Activated gamma-delta T cell treated with anti-CD3 and anti-CD28 coated beads, Interleukin-2, amount 50 U/mL, for 16 hours (primary cell): ENCODE data around the gene KLHDC8A.

Experiments
- DNase-seq: peaks from one replicate; pipeline ENCODE4 v3.0.0-alpha.2; 2020; ENCODE audit warnings: low read depth

Gene KLHDC8A

GRCh38 chr1:205344066-205344928, 12.4 kb downstream of the KLHDC8A start:
- peak; percentile 19 for DNase-seq

DNA sequence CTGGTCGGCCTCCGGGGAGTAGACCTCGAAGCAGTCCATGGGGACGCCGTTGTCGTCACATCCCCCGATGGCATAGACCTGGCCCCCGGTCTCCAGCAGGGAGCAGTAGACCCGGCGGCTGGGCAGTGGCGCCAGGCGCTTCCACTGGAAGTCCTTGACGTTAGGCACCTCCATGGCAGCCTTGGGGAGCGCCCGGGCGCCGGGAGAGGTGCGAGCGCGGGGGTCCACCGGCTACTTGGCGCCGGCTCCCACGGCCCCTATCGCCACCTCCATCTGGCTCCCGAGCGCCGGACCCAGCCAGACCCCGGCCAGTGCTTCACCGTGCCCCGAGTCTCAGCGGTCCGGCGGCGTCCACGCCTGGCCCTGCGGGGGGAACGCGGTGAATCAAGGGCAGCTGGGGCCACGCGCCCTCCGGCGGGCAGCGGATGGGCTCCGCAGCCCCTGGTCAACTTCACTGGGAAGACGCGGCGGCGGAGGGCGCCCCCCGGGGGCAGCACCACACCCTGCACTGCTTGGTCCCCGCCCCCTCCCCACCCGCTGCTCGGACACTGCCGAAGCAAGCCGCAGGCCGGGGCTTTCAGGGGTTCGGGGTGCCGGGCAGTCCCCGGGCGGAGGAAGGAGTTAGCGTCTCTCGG, 13.2 kb downstream of the KLHDC8A start:
- no peak for DNase-seq

- DNase-seq, result no peak
Measured at GRCh38 chr1:205342986-205343385, 13.7 kb downstream of the KLHDC8A start.

DNA sequence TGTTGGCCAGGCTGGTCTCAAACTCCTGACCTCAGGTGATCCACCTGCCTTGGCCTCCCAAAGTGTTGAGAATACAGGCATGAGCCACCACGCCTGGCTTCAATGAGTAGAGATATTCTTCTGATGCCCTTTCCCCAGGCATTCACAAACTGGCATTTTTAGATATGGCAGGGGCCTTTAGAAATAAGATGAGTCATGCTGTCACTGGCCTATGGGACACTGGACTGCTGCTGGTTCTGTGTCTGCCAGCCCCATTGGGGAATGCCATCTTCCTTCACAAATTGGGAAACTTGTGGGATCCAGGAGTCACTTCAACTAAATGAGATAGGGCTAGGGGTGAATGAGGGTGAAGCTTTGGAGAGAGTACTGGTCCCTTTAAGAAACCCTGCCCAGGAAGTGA, 16.0 kb downstream of the KLHDC8A start:
- DNase-seq, result no peak

- DNase-seq, result no peak
Measured at GRCh38 chr1:205339717-205340116, 17.0 kb downstream of the KLHDC8A start.

DNA sequence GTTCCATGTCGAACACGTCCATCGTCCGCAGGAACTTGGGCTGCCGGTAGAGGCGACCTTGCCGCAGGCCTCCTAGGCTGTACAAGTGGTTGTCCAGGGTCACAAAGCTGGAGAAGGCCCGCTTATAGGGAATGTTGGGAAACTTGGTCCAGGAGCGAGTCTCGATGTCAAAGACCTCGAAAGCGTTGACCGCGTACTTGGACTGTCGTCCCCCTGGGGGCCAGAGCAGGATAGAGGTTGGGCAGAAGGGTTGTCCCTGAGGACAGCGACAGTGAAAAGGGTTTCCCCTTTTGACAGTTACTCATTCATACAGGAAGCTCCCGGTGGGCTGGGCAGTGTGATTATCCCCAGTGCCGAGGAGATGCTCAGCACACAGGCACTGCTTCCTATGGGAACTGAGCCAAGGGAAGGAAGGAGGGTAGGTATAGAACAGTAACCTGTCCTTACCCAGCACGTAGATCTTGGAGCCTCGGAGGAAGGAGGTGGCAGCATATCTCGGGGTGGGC, 17.5 kb downstream of the KLHDC8A start:
- DNase-seq, result no peak

DNA sequence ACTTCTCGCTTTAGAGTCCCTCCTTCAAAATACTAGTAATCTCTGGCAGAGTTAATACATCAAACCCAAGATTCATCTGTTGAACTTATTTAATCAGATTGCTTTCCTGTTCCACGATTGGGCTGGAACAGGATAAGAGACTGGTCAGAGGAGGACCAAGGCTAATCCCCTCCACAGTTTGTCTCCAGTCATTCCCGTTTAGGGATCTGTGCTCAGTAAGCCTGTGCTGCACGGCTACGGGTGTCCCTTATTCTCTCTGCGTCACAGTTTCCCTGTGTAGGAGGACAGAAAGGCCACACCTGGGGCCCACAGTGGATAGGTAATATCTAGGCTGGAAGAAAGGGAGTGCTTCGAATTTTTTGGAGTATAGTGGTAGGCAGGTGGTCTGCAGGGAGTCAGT, 18.7 kb downstream of the KLHDC8A start:
- no peak for DNase-seq

GRCh38 chr1:205337481-205337880, 19.2 kb downstream of the KLHDC8A start:
- DNase-seq, result no peak

GRCh38 chr1:205335692-205336091, 21.0 kb downstream of the KLHDC8A start:
- peak; percentile 63 for DNase-seq

DNA sequence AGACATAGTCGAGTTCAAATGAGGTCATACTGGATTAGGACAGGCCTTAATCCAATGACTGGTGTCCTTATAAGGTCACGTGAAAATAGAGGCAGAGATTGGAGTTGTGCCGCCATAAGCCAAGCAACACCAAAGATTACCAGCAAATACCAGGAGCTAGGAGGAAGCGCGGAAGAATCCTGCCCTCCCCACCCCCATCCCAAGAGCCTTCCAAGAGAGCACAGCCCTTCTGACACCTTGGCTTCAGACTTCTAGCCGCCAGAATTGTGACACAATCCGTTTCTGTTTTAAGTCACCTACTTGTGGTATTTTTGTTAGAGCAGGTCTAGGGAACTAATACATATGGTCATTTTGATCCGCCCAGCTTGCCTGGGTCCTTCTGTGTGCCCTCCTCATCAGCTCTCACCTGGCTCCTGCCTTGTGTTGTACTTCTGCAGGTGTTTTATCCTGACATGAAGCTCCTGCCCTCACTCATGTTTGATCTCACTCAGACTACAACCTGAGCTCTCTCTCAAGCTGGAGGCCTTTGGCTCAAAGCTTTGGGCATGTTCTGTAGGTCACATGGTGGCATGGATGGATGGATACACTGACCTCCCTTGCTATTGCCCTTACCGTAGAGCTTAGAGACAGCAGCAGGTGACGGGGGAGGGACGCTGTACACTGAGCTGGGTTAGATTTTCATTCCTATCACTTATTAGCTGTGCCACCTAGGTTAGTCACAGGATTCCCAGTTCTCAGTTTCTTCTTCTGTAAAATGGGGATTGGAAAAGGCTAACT, 24.5 kb downstream of the KLHDC8A start:
- DNase-seq, result no peak

DNA sequence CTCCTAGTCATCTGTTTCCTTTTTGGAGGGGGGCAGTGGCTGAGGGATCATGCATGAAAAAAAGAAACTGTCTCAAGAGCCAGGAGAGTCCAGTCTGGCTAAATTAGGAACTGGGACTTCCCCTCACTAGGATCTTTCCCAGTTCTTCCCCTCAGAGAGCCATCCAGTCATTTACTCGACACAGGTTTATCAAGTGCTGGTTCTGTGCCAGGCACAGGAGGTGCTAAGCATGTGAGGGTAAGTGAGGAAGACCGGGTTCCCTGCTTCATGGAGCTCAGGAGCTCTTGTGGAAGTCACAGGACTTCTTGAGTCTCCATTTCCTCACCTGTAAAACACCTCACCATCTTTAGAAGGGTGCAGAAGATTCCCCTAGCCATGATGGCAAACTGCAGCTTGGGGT, 26.6 kb downstream of the KLHDC8A start:
- DNase-seq, result no peak

- DNase-seq, result no peak
Measured at GRCh38 chr1:205329719-205330118, 27.0 kb downstream of the KLHDC8A start.

GRCh38 chr1:205328476-205328875, 28.2 kb downstream of the KLHDC8A start:
- DNase-seq, result no peak

GRCh38 chr1:205326812-205327466, 29.8 kb downstream of the KLHDC8A start:
- no peak for DNase-seq

- peak; percentile 39 for DNase-seq
Measured at GRCh38 chr1:205325334-205325884, 31.3 kb downstream of the KLHDC8A start.

GRCh38 chr1:205324781-205325180, 31.9 kb downstream of the KLHDC8A start:
- DNase-seq, result no peak

DNA sequence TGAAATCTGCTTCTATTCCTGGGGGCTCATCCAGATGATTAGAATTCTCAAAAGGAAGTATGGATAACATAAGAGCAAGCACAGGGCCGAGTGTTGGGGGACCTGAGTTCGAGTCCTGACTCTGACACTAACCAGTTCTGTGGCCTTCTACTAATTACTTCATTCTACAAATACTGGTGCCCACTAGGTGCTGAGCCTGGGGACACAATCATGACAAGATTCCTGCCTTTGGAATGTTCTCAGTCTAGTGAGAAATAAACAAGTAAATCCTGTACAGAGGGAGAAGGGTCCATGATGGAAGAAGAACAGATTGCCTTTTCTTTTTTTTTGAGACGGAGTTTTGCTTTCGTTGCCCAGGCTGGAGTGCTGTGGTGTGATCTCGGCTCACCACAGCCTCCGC, 32.9 kb downstream of the KLHDC8A start:
- no peak for DNase-seq

DNA sequence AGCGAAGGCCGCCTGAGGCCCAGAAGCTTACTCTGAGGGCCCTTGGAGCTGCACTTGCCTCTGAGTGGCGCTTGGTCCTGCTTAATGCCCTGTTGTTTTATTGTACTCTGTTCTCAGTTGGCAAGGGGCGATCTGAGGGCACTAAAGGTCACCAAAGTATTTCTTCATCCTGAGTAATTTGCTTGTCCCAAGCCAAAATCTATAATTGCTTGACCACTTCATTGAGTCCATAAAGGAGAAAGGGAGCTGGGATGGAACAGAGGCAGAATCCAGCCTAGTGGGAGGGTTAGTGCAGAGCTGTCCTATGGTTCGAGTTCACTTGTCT, 34.8 kb downstream of the KLHDC8A start:
- DNase-seq, result no peak

DNA sequence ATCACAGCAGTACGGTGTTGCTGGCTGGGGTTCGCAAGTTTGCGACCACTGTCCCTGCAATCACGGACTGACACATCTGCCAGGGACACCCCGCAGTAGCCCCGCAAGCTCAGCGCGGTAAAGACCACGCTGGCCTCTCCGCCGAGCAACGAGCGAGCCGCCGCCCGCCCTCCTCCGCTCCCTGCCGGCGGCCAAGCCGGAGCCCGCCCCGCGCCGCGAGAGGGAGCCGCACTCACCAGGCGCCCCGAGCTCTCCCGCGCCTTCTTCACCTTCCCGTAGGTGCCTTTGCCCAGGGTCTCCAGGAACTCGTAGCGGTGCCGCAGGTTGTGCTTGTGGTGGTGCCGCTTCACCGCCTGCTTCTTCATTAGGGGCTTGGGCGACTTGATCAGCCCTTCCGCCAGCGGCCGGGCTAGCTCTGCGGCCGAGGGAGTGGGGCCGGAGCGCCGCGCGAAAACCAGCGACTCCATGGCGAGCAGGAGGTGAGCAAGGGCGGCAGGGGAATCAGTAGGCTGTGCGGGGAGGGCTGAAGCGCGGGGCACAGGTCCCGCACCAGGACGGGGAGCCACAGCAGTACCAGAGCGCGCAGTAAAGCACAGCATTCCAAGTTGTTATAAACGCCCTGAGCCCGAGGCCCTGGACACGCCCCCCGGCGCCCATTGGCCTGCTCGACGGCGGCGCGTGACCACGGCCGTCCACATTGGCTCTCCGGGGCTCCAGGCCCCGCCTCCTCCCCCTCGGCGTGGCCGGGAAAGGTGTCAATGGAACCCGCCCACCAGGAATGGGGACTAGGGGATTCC, 35.4 kb downstream of the KLHDC8A start, which contains the start of gene NUAK2:
Gene NUAK2, minus strand, starts transcription at position 584 of the 797 bp plus-strand sequence. Its CDS starts 117 bp downstream, at position 467.
- DNase-seq, result peak; percentile 65

GRCh38 chr1:205319081-205320018, 37.4 kb downstream of the KLHDC8A start:
- DNase-seq, result no peak
